GM19351 (cell line): ENCODE data around the gene MMP10.

Source experiments
- ATAC-seq: cut with Tn5 transposase; IDR thresholded peaks from one replicate; pipeline ENCODE4 v1.9.1; 2021; ENCODE audit warnings: mild to moderate bottlenecking, moderate library complexity; ENCODE audit not compliant: unreplicated experiment

MMP10 gene

DNA sequence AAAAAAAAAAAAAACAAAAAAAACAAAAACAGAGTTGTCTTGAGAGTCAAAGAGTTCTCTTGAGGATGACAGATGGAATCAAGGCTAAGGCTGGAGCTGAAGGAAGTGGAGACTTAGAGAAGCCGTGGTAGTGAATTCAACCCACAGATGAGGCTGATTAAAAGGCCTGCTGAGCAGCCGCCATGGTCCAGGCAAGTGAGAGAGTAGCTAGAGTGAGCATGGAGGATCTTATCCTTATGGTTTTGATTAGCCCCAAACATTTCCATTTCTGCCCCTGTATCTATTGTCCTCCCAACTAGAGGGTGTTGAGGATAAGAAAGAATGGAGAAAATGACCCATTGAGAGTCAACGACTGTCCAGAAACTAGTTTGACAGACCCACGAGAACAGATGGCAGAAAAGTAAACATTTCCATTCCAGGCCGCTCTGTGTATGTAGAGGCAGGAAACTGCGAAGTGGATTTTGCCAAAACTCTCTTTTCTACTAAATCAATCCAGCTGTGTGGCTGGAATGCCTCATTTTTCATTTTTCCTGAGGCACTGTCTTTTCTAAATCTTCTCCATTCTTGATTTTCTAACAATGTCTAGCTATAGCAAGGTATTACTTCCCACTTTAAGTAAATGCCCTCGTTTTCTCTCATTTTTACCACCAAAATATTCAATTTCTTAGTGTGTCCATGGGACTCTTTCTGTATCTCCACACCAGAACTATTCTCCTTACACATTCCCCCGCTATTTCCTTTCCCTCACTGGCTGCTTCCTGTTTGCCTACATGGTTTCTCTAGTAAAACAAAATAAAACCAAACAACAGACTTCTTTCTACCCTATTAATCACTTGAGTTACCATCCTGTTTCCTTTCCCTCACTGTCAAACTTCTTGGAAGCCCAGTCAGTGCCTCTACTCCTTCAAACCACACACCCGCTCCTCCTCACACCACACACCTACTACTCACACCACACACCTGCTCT is 50.3 kb downstream of the MMP10 start:
- ATAC-seq: no peak

DNA sequence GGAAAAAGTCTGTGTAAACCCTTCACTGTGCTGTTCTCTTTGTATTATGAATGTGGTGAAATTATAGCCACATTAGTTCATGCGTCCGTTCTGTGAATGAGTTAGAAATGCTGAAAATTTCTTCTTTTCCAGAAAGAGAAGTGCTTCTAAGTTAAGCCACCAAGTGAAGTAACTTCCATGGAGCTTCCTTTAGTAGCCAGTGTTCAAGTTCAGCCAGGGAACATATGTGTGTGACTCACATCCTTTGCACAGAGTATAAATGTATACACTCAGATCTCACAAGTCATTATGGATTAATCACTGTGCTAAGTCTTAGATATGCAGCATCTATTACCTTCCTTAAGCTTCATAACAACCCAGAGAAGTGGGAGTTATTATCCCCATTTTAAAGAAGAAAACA is 52.5 kb downstream of the MMP10 start:
- no peak for ATAC-seq

DNA sequence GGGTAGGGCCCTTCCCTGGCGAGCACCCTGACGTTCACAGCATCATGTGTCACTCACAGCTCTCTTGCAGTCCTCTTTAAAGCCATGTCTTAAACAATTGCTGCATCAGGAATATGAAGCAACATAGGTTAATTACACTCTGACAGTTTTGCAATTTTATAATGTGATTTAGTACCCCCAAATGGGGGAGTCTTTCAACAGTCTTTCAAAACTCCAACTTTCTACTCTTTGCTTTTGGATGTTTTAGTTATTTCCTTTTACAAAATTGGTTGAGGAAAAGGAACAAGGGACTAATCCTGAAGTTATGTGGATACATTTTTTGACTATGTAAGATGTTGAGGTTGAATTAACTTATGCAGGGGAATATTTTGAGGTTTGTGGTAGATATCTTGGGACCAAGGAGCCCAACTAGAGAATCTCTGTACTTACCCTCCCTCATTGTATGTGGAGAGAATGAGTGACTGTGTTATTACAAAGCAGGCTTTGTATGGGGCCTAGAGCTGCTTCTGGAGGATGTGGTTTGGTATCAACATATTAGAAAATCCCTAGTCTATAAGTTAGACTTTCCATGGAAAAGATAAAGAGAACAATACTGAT is 55.4 kb downstream of the MMP10 start, which contains the start of gene MMP8:
TSS of gene MMP8 (minus strand) at position 51 of the 597 bp plus-strand sequence. CDS start 99 bp downstream, outside the sequence.
- no peak for ATAC-seq

DNA sequence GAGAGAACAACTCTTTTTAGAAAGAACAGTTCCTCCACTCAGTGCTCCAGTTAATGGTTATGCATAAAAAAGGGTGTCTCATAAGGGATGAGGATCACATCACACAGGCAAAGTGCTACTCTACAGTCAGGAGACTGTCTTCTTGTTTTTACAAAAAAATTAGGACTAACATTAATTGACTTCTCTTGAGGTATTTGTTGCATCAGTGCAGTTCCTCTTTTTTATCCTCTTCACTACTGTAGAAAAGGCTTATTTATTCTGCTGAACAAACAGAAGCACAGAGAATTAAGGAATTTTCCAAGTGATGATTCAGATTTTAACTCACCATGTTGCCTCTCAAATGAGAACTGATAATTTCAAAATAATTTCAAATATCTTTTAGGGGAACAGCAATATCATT is 57.6 kb downstream of the MMP10 start:
- no peak for ATAC-seq
